ENCODE data around the gene TADA3. TPM values are rescaled to one million over a fixed set of nuclear protein-coding genes. Genes with fewer than 3 reads are reported as not detected.

TADA3 gene
- total RNA-seq, 1 donor from 2014 or later, result 55.8 TPM

- H3K27ac ChIP-seq, result no peak overlapping the region
- ATAC-seq, result no peak
- H3K36me3 ChIP-seq, result peaks cover 28% of the 10 kb centered on the region
- no peaks in the 10 kb centered on the region for H3K9me3 ChIP-seq
- H3K4me1 ChIP-seq, result peaks cover 22% of the 10 kb centered on the region
- TF ChIP-seq CTCF (IDR thresholded peaks at IDR 0.05), result no peak
- H3K4me3 ChIP-seq, result no peak overlapping the region
- DNase-seq, result no peak
- H3K27me3 ChIP-seq, result no peaks in the 10 kb centered on the region
- intact Hi-C loops (cut with DNase I), result no loop called here
Observed at GRCh38 chr3:9765865-9766264, 26.4 kb downstream of the TADA3 start.

GRCh38 chr3:9762871-9763270 lies 29.4 kb downstream of the TADA3 start:
- Histone ChIP-seq H3K36me3 (peaks cover 57% of the 10 kb centered on the region), H3K4me3 (no peak overlapping the region), H3K9me3 (no peaks in the 10 kb centered on the region), H3K27ac (no peak overlapping the region), H3K4me1 (peaks cover 4% of the 10 kb centered on the region), H3K27me3 (no peaks in the 10 kb centered on the region)
- DNase-seq, result no peak
- no peak for ATAC-seq
- TF ChIP-seq CTCF (IDR thresholded peaks at IDR 0.05), result no peak
- intact Hi-C loops (cut with DNase I), result no loop called here

GRCh38 chr3:9761919-9762318 lies 30.4 kb downstream of the TADA3 start:
- H3K9me3 ChIP-seq, result no peaks in the 10 kb centered on the region
- H3K36me3 ChIP-seq, result peaks cover 67% of the 10 kb centered on the region
- intact Hi-C loops (cut with DNase I), result no loop called here
- H3K27ac ChIP-seq, result no peak overlapping the region
- ATAC-seq (no peak), DNase-seq (no peak)
- no peaks in the 10 kb centered on the region for H3K27me3 ChIP-seq
- H3K4me1 ChIP-seq, result no peaks in the 10 kb centered on the region
- TF ChIP-seq CTCF (IDR thresholded peaks at IDR 0.05), result no peak
- H3K4me3 ChIP-seq, result no peak overlapping the region

GRCh38 chr3:9760779-9761505 lies 31.3 kb downstream of the TADA3 start:
- DNase-seq (no peak), ATAC-seq (no peak)
- TF ChIP-seq CTCF (IDR thresholded peaks at IDR 0.05), result no peak
- Histone ChIP-seq H3K4me3 (no peak overlapping the region), H3K4me1 (no peaks in the 10 kb centered on the region), H3K36me3 (peaks cover 72% of the 10 kb centered on the region), H3K27ac (no peak overlapping the region), H3K27me3 (no peaks in the 10 kb centered on the region), H3K9me3 (no peaks in the 10 kb centered on the region)
- intact Hi-C loops (cut with DNase I), result no loop called here

- DNase-seq, result no peak
- Histone ChIP-seq H3K27ac (no peak overlapping the region), H3K4me1 (peaks cover 8% of the 10 kb centered on the region), H3K36me3 (peaks cover 77% of the 10 kb centered on the region), H3K9me3 (no peaks in the 10 kb centered on the region), H3K4me3 (no peak overlapping the region), H3K27me3 (no peaks in the 10 kb centered on the region)
- TF ChIP-seq CTCF (IDR thresholded peaks at IDR 0.05), result no peak
- intact Hi-C loops (cut with DNase I), result no loop called here
- no peak for ATAC-seq
Observed at GRCh38 chr3:9757427-9757826, 34.8 kb downstream of the TADA3 start.

- no peak overlapping the region for H3K27ac ChIP-seq
- no peak for ATAC-seq
Observed at GRCh38 chr3:9754678-9755077, 37.6 kb downstream of the TADA3 start.

More at GRCh38 chr3:9754678-9755077, 37.6 kb downstream of the TADA3 start:
- no peak for TF ChIP-seq CTCF (IDR thresholded peaks at IDR 0.05)
- Histone ChIP-seq H3K4me1 (peaks cover 21% of the 10 kb centered on the region), H3K27me3 (no peaks in the 10 kb centered on the region), H3K36me3 (peaks cover 72% of the 10 kb centered on the region), H3K9me3 (no peaks in the 10 kb centered on the region), H3K4me3 (no peak overlapping the region)
- no peak for DNase-seq
- intact Hi-C loops (cut with DNase I), result no loop called here

Data from upper lobe of right lung (tissue), 1 donor.